ENCODE measurements around the gene ZC3H18. TPM values are rescaled to one million over a fixed set of nuclear protein-coding genes. Genes with fewer than 3 reads are reported as not detected.

Gene ZC3H18
- total and polyA plus RNA-seq, 7 donors, result 9.6 to 37.7 (median 16.1) TPM

DNA sequence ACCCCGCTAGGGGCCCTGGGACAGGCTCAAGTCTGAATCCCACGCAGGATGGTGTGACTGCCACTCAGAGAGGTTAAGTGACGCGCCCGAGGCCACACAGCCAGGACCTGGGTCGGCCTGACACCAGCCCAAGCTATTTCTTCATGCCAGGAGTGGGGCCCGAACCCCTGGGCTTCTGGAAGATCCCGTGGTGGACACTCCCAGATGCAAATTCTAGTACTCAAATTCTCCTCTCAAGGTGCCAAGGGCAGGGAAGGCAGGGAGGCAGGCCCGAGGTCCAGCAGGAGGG, 73.4 kb downstream of the ZC3H18 start:
- Histone ChIP-seq H3K4me1 (peaks cover 0 to 4% (median 0%) of the 10 kb centered on the region in 4 donors), H3K27me3 (peaks cover 16 to 25% (median 17%) of the 10 kb centered on the region in 3 donors), H3K27ac (no peak overlapping the region), H3K36me3 (no peaks in the 10 kb centered on the region), H3K9me3 (no peaks in the 10 kb centered on the region), H3K4me3 (no peak overlapping the region)
- no peak for TF ChIP-seq EP300 (IDR thresholded peaks at IDR 0.05)
- TF ChIP-seq, protein P1, sequence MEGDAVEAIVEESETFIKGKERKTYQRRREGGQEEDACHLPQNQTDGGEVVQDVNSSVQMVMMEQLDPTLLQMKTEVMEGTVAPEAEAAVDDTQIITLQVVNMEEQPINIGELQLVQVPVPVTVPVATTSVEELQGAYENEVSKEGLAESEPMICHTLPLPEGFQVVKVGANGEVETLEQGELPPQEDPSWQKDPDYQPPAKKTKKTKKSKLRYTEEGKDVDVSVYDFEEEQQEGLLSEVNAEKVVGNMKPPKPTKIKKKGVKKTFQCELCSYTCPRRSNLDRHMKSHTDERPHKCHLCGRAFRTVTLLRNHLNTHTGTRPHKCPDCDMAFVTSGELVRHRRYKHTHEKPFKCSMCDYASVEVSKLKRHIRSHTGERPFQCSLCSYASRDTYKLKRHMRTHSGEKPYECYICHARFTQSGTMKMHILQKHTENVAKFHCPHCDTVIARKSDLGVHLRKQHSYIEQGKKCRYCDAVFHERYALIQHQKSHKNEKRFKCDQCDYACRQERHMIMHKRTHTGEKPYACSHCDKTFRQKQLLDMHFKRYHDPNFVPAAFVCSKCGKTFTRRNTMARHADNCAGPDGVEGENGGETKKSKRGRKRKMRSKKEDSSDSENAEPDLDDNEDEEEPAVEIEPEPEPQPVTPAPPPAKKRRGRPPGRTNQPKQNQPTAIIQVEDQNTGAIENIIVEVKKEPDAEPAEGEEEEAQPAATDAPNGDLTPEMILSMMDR (IDR thresholded peaks at IDR 0.05), result no peak
- no peak for TF ChIP-seq POLR2A (IDR thresholded peaks at IDR 0.05)
- TF ChIP-seq POLR2AphosphoS5 (IDR thresholded peaks at IDR 0.05), result no peak
- DNase-seq, result no peak
- 85 to 90% methylated on average over 9 of the region's 9 CpGs for WGBS, 2 donors
- intact Hi-C loops (cut with DNase I), result no loop called here

DNA sequence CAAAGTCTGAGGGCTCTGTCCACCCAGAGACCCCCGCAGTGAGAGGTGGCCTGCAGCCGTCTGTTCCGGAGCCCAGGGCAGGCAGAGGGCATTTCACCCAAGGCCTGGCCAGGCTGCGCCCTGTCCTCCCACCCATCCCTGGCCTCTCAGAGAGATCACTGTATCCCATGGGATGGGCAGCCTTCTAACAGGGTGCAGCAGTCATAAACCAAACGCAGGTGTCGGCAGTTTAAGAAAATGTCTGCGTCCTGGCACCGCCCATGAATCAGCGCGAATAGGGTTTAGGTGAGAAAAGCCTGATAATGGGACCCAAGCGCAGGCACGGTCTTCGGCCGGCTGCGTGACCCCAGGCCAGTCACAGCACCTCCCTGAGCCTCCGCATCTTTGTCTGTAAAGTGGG, 75.3 kb downstream of the ZC3H18 start:
- H3K36me3 ChIP-seq, result no peaks in the 10 kb centered on the region
- DNase-seq, result no peak
- no peak overlapping the region for H3K4me3 ChIP-seq
- no peak overlapping the region for H3K27ac ChIP-seq
- peaks cover 0 to 11% (median 8%) of the 10 kb centered on the region in 4 donors for H3K4me1 ChIP-seq
- TF ChIP-seq EP300 (IDR thresholded peaks at IDR 0.05) (no peak), POLR2A (IDR thresholded peaks at IDR 0.05) (no peak), POLR2AphosphoS5 (IDR thresholded peaks at IDR 0.05) (no peak)
- TF ChIP-seq, protein P1 (IDR thresholded peaks at IDR 0.05), result no peak
- WGBS, 2 donors, result 26 to 80% methylated on average over 16 of the region's 16 CpGs
- H3K27me3 ChIP-seq, result peaks cover 0 to 7% (median 0%) of the 10 kb centered on the region in 3 donors
- H3K9me3 ChIP-seq, result no peaks in the 10 kb centered on the region
- intact Hi-C loops (cut with DNase I), result no loop called here

DNA sequence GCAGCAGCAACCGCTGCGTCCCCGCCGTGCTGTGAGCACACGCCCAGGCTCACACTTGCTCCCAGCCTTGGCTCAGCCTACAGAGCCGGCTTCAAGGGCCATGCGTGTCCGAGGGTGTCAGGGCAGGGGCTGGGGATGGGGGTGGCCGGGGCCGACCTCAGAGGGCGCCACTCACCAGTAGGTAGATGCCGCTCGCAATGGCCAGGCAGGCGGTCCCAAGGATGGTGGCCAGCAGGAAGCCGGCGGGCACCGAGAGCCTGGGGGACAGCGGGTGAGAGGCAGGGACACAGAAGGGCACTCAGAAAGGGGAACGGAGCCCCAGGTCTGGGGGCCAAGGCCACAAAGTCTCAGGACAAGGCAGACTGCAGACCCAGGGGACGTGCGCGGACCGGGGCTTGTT, 75.7 kb downstream of the ZC3H18 start:
- H3K4me1 ChIP-seq, result peaks cover 0 to 15% (median 12%) of the 10 kb centered on the region in 4 donors
- DNase-seq, result no peak
- peaks cover 0 to 7% (median 0%) of the 10 kb centered on the region in 3 donors for H3K27me3 ChIP-seq
- no peak overlapping the region for H3K4me3 ChIP-seq
- H3K9me3 ChIP-seq, result no peaks in the 10 kb centered on the region
- no peak overlapping the region for H3K27ac ChIP-seq
- 60 to 90% methylated on average over 23 of the region's 23 CpGs for WGBS, 2 donors
- no peaks in the 10 kb centered on the region for H3K36me3 ChIP-seq
- intact Hi-C loops (cut with DNase I), result no loop called here
- TF ChIP-seq, protein P1 (IDR thresholded peaks at IDR 0.05), result no peak
- TF ChIP-seq EP300 (IDR thresholded peaks at IDR 0.05) (no peak), POLR2AphosphoS5 (IDR thresholded peaks at IDR 0.05) (no peak), POLR2A (IDR thresholded peaks at IDR 0.05) (no peak)

DNA sequence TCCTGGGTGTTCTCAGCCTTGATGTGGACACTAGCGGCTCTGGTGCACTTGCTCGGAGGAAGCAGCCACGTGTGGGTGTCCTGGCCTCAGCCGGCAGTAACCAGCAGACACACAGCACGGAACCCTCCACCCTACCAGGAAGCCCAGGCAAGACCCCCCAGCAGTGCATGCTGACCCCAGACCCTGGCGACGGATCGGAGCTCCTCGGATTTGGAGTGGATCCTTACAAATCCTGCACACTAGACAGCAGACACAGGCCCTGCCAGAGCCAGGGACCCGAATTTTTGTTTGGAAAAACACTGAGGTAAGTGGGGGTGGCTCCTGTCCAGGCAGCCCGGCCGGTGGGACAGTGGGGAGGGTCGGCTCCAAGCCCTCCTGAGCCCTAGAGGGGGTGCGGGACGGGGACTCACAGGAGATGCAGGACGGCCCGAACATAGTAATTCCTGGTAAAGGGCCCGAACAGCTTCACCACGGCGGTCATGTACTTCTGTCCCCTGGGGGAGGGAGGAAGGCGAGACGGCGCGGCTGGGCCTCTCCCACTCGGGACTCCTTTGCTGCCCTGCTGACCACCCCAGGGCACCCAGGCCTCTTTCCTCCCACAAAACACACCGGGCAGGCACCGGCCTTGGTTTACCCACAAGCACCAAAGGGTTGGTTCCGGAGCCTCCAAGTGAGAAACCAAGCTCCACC, 76.3 kb downstream of the ZC3H18 start:
- H3K36me3 ChIP-seq, result no peaks in the 10 kb centered on the region
- DNase-seq, result no peak
- no peaks in the 10 kb centered on the region for H3K9me3 ChIP-seq
- intact Hi-C loops (cut with DNase I), result no loop called here
- H3K4me3 ChIP-seq, result no peak overlapping the region
- peaks cover 0 to 12% (median 0%) of the 10 kb centered on the region in 3 donors for H3K27me3 ChIP-seq
- WGBS, 2 donors, result 92 to 93% methylated on average over 28 of the region's 28 CpGs
- H3K27ac ChIP-seq, result no peak overlapping the region
- H3K4me1 ChIP-seq, result peaks cover 0 to 21% (median 17%) of the 10 kb centered on the region in 4 donors
- TF ChIP-seq EP300 (IDR thresholded peaks at IDR 0.05) (no peak), POLR2A (IDR thresholded peaks at IDR 0.05) (no peak), POLR2AphosphoS5 (IDR thresholded peaks at IDR 0.05) (no peak)
- TF ChIP-seq, protein P1 (IDR thresholded peaks at IDR 0.05), result no peak
